PC-3 (cell line): ENCODE measurements around the gene NOTCH4. TPM values are rescaled to one million over a fixed set of nuclear protein-coding genes. Genes with fewer than 3 reads are reported as not detected.

Source experiments
- ATAC-seq: fragments of 200-7000 bp; cut with Tn5 transposase; 2 replicates; pipeline ENCODE4 v1.9.1; 2020; ENCODE audit warnings: mild to moderate bottlenecking, moderate library complexity
- BruUV-seq: library from RNA; stranded (reverse); fragments of 400-500 nt; replicated peaks from 2 replicates; lab custom pipeline; 2021; lab: Mats Ljungman, UMichigan
- CTCF ChIA-PET: fragments of 300-600 bp; sonication (Branson Sonifier 250); formaldehyde crosslinking; loops from one replicate; lab custom pipeline; 2022; ENCODE audit warnings: antibody characterized with exemption; lab: Charles Lee
- POLR2A ChIA-PET: fragments of 300-600 bp; sonication (Branson Sonifier 250); formaldehyde crosslinking; loops from one replicate; lab custom pipeline; 2022; ENCODE audit warnings: antibody characterized with exemption; ENCODE audit not compliant: unreplicated experiment; lab: Charles Lee
- DNase-seq: peaks from one replicate; pipeline ENCODE4 v3.0.0-alpha.2; 2015
- H2AFZ ChIP-seq: fragments of 300-600 bp; sonication (generic); 2 replicates; pipeline ENCODE4 v1.6.0; 2016; ENCODE audit warnings: antibody characterized with exemption, low read length
- H3F3A ChIP-seq: fragments of 300-600 bp; sonication (generic); one replicate; pipeline ENCODE4 v1.6.0; 2017; ENCODE audit warnings: antibody characterized with exemption, low read length, control low read depth, mild to moderate bottlenecking; ENCODE audit not compliant: unreplicated experiment
- H3K27ac ChIP-seq: fragments of 300-600 bp; sonication (generic); 2 replicates; pipeline ENCODE4 v1.5.1; 2016; ENCODE audit warnings: mild to moderate bottlenecking, low read length
- H3K27me3 ChIP-seq: fragments of 300-600 bp; sonication (generic); 2 replicates; pipeline ENCODE4 v1.6.1; 2016; ENCODE audit warnings: low read length, mixed read lengths
- H3K36me3 ChIP-seq: fragments of 300-600 bp; sonication (generic); 2 replicates; pipeline ENCODE4 v1.6.1; 2016; ENCODE audit warnings: low read depth, mixed run types, low read length, mixed read lengths
- H3K4me1 ChIP-seq: fragments of 300-600 bp; sonication (generic); 2 replicates; pipeline ENCODE4 v1.5.1; 2016; ENCODE audit warnings: low read length; ENCODE audit not compliant: insufficient read depth
- H3K4me2 ChIP-seq: fragments of 300-600 bp; sonication (generic); 2 replicates; pipeline ENCODE4 v1.6.0; 2016; ENCODE audit warnings: low read length
- H3K4me3 ChIP-seq: fragments of 300-600 bp; sonication (generic); 2 replicates; pipeline ENCODE4 v1.5.1; 2016; ENCODE audit warnings: mild to moderate bottlenecking, low read length, mixed read lengths
- H3K79me2 ChIP-seq: fragments of 300-600 bp; sonication (generic); 2 replicates; pipeline ENCODE4 v1.6.1; 2017; ENCODE audit warnings: low read length, mixed read lengths
- H3K9ac ChIP-seq: fragments of 300-600 bp; sonication (generic); 2 replicates; pipeline ENCODE4 v1.6.0; 2016; ENCODE audit warnings: mild to moderate bottlenecking, low read length
- H3K9me2 ChIP-seq: fragments of 300-600 bp; sonication (generic); replicated peaks from 2 replicates; pipeline ENCODE4 v1.6.1; 2016; ENCODE audit warnings: mixed run types, low read length, mixed read lengths
- H3K9me3 ChIP-seq: fragments of 300-600 bp; sonication (generic); 2 replicates; pipeline ENCODE4 v1.6.1; 2016; ENCODE audit warnings: low read length, mixed read lengths
- H4K20me1 ChIP-seq: fragments of 300-600 bp; sonication (generic); 2 replicates; pipeline ENCODE4 v1.6.1; 2016; ENCODE audit warnings: low read length, mixed read lengths
- EZH2 ChIP-seq: fragments of 300-600 bp; sonication (generic); IDR thresholded peaks from one replicate; pipeline ENCODE4 v1.6.1; 2017; ENCODE audit warnings: antibody characterized with exemption, mild to moderate bottlenecking, low read length; ENCODE audit not compliant: unreplicated experiment
- EZH2phosphoT487 ChIP-seq: fragments of 300-600 bp; sonication (generic); IDR thresholded peaks from 2 replicates; pipeline ENCODE4 v1.6.1; 2018; ENCODE audit warnings: mild to moderate bottlenecking, antibody characterized with exemption, low read length, borderline replicate concordance
- intact Hi-C: fragments of 100-400 bp; cut with micrococcal nuclease; formaldehyde crosslinking; loops from 2 replicates; pipeline ENCODE4 v1.9.0; 2023
- total RNA-seq: library from RNA; depleted of rRNA; stranded (reverse); fragments of >200 nt; gene quantifications from 2 replicates; pipeline ENCODE4 v1.2.3, GENCODE V29; 2014
- TF ChIP-seq, protein P1 (sequence below): fragments of 300-600 bp; sonication (generic); conservative IDR thresholded peaks from 2 replicates; pipeline ENCODE4 v1.5.1; 2017; ENCODE audit warnings: antibody characterized with exemption, low read depth, mild to moderate bottlenecking, low read length

The NOTCH4 gene
- total RNA-seq, 1 experiment from 2014 or later: 1.7 TPM

DNA sequence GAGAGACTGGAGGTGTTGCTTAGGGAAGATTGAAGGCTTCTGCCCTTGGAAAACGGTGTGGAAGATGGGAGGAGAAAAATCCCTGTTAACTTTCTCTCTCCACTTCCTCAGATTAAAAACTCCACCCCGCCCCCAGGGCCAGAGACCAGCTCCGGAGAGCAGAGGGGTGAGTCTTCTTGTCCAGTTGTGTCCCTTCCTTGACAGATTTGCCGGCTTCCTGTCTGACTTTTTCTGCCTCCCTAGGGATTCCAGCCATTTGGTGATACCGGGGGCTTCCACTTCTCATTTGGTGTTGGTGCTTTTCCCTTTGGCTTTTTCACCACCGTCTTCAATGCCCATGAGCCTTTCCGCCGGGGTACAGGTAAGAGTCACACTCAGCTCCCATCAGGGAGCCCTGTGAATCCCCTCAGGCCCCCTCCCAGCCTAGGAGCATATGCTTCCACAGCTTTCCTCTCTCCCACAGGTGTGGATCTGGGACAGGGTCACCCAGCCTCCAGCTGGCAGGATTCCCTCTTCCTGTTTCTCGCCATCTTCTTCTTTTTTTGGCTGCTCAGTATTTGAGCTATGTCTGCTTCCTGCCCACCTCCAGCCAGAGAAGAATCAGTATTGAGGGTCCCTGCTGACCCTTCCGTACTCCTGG lies 44.0 kb downstream of the NOTCH4 start:
- peak overlapping the region; percentile 100 for H3K4me2 ChIP-seq
- no peaks in the 10 kb centered on the region for H3K27me3 ChIP-seq
- TF ChIP-seq EZH2: no peak
- TF ChIP-seq, protein P1, sequence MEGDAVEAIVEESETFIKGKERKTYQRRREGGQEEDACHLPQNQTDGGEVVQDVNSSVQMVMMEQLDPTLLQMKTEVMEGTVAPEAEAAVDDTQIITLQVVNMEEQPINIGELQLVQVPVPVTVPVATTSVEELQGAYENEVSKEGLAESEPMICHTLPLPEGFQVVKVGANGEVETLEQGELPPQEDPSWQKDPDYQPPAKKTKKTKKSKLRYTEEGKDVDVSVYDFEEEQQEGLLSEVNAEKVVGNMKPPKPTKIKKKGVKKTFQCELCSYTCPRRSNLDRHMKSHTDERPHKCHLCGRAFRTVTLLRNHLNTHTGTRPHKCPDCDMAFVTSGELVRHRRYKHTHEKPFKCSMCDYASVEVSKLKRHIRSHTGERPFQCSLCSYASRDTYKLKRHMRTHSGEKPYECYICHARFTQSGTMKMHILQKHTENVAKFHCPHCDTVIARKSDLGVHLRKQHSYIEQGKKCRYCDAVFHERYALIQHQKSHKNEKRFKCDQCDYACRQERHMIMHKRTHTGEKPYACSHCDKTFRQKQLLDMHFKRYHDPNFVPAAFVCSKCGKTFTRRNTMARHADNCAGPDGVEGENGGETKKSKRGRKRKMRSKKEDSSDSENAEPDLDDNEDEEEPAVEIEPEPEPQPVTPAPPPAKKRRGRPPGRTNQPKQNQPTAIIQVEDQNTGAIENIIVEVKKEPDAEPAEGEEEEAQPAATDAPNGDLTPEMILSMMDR: no peak
- H3K36me3 ChIP-seq: peaks cover 5% of the 10 kb centered on the region
- intact Hi-C loops: loop anchor here (5.0 kb wide), 1 partner anchor 223 kb away; the partner anchor contains the start of genes NELFE and SKIC2
- CTCF ChIA-PET: no interaction called here
- ATAC-seq: no peak
- no peaks in the 10 kb centered on the region for H3K9me2 ChIP-seq
- H2AFZ ChIP-seq: no peak overlapping the region
- BruUV-seq: TSS peak; percentile 25
- no peak for DNase-seq
- no peaks in the 10 kb centered on the region for H3K9me3 ChIP-seq
- H4K20me1 ChIP-seq: no peaks in the 10 kb centered on the region
- no peak overlapping the region for H3K27ac ChIP-seq
- H3K4me1 ChIP-seq: peaks cover 29% of the 10 kb centered on the region
- no peak overlapping the region for H3K9ac ChIP-seq
- H3K79me2 ChIP-seq: peaks cover 21% of the 10 kb centered on the region
- POLR2A ChIA-PET: no interaction called here
- H3F3A ChIP-seq: no peaks in the 10 kb centered on the region
- H3K4me3 ChIP-seq: peak overlapping the region; percentile 94; the same call in 1 of the 2 replicates

- Histone ChIP-seq H4K20me1 (no peaks in the 10 kb centered on the region), H3K9me2 (no peaks in the 10 kb centered on the region), H3K36me3 (peaks cover 5% of the 10 kb centered on the region), H3K27me3 (no peaks in the 10 kb centered on the region), H2AFZ (peak overlapping the region; percentile 77), H3K4me2 (peak overlapping the region; percentile 100), H3K27ac (no peak overlapping the region), H3K79me2 (peaks cover 32% of the 10 kb centered on the region), H3F3A (no peaks in the 10 kb centered on the region), H3K9me3 (no peaks in the 10 kb centered on the region), H3K9ac (peak overlapping the region; percentile 86), H3K4me1 (peaks cover 33% of the 10 kb centered on the region), H3K4me3 (peak overlapping the region; percentile 94)
- TF ChIP-seq EZH2 (no peak), EZH2phosphoT487 (no peak)
- TF ChIP-seq, protein P1: no peak
- CTCF ChIA-PET: interaction anchor here (0.7 kb wide), 1 partner anchor 9 kb away, joined by 5 read pairs; no protein-coding TSS in a partner anchor
- TSS peak; percentile 27 for BruUV-seq
- DNase-seq (no peak), ATAC-seq (peak; percentile 0; the same call in 1 of the 2 replicates)
- POLR2A ChIA-PET: interaction anchor here (0.6 kb wide), 1 partner anchor 205 kb away, joined by 6 read pairs; no protein-coding TSS in a partner anchor
- intact Hi-C loops: loop anchor here (1.0 to 5.0 kb wide), 3 partner anchors 17 to 221 kb away; partner anchors contain the start of genes FKBPL, NELFE and SKIC2
Measured at GRCh38 chr6:32178547-32179440, 45.1 kb downstream of the NOTCH4 start.
